CD4-positive, alpha-beta T cell treated with Interleukin-10 for 1 hour (primary cell): ENCODE data around the gene SLC8A2.
"Not testable (repeated sequence)": the region's sequence is repeated elsewhere in the genome, so short reads cannot be mapped to it uniquely, and the experiment has no call there.

Experiments
- DNase-seq: peaks from one replicate; pipeline ENCODE4 v3.0.0-alpha.2; 2020

The SLC8A2 gene

DNA sequence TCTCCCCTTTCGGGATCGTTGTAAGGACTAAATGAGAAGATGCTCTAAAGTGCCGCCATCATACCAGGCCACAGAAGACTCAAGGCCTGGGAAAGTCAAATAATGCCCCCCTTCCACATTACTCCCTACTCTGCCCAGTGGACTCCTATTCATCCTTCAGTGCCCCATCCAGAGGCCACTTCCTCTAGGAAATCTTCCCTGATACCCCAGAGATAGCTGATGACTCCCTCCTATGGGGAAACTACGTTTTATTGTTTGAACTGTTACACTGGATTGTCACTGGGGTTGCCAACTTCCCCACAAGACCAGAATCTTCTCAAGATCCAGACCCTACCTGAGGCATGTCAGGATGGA, 66.5 kb downstream of the SLC8A2 start:
- DNase-seq: no peak

DNA sequence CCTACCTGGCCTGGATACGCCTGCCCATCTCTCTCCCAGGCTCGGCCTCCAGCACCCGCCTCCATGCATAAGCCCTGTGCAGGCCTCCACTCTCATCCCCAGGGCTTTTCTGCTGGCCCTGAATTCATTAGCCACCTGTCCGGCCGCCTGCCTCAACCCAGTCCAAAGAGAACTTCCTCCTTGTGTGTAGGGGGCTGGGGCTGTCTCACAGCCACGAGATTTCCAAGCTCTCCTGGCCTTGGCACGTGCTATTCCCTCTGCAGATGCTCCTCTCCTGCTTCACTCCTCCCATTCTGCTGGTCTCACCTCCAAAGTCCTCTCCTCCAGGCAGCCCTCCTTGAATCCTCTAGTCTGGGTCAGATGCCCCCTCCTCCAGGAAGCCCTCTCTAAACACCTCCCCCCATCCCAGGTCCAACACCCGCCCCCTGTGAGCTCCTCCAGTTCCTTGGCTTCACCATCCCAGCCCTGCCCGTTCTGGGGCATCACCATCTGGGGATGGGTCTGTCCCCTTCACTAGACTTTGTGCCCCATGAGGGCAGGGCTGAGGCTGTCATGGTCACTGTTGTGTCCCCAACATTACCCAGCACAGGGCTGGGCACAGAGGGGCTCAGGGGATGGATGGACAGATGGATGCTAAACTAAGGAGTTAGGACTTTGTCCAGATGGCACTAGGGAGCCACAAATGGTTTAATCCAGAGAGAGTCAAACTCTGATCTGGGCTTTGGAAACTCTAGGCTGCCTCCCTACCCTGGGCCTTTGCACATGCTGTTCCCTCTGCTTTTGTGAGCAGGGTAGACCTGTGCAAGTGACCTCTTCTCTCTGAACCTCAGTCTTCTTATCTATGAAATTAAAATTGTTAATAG, 67.1 kb downstream of the SLC8A2 start:
- no peak for DNase-seq

DNA sequence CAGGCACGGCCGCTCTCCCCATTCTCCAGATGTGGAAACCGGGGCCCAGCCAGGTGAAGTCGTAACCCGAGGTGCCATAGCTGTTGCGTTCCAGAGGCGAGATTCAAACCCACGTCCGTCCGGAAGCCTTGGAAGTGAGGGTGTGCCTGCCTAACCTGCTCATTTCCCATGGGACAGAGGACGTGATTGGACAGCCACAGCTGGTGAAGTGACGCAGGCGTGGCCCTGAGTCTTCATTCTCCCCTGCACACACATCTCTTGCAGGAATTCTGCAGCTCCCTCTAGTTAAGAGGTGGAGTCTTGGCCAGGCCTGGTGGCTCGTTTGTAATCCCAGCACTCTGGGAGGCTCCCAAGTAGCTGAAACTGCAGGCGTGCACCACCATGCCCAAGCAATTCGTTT, 69.2 kb downstream of the SLC8A2 start:
- no peak for DNase-seq

DNA sequence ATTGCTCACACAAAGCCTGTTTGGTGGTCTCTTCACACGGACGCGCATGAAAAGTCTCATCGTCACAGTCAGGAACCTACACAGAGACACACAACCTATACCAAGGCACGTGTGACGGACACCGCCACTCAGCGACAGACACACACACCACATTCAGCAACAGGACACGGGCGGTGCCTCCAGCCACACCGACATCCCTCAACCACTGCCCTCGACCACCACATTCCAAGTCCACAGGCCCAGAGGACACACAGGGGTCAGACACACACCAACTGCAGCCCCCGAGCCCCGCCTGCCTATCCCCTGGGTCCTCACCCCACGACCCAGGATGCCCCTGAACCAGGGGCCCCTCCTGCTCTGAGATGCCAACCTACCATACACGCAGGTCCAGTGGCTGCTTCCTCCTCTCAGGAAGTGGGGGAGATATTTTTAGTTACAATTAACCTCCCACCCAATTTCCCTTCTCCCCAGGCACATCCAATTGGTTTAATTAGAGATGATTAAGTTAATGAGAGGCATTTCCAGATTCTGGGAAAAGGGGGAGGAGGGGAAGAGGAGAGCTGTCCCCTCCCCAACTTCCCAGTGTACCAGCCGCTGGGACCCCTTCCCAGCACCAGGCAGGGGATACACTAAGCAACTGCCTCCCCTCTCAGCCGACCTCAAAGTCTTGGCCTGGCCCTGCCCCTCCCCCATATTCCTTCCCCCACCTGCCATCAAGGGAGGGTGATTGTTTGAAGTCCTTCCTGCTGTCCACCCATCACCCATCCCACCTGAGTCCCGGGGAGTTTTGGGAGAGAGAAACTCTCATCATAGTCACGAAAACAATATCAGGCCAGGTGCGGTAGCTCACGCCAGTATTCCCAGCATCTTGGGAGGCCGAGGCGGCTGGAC, 72.7 kb downstream of the SLC8A2 start:
- no peak for DNase-seq

DNA sequence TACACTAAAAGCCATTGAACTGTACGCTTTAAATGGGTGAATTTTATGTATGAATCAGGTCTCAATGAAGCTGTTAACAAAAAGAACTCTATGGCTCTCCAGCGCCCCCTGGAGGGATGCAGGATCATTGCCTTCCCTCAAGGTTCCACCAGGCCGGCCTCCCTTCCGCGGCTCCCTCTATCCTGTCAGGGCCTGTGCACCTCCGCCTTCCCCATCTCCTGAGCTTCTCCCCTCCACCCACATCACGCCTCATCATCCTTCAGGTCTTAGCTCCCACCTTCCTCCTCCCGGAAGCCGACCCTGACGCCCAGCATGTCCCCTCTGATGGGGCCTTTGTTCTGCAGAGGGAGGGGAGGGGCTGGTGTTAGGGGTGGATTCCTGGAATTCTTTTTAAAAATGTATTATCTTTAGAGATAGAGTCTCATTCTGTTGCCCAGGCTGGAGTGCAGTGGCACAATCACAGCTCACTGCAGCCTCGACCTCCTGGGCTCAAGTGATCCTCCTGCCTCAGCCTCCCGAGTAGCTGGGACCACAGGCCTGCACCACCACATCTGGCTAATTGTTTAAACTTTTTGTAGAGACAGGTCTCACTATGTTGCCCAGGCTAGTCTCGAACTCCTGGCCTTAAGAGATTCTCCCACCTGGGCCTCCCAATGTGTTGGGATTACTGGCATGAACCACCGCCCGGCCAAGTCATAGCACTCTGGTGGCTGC, 80.0 kb downstream of the SLC8A2 start:
- DNase-seq: peak; percentile 81

DNA sequence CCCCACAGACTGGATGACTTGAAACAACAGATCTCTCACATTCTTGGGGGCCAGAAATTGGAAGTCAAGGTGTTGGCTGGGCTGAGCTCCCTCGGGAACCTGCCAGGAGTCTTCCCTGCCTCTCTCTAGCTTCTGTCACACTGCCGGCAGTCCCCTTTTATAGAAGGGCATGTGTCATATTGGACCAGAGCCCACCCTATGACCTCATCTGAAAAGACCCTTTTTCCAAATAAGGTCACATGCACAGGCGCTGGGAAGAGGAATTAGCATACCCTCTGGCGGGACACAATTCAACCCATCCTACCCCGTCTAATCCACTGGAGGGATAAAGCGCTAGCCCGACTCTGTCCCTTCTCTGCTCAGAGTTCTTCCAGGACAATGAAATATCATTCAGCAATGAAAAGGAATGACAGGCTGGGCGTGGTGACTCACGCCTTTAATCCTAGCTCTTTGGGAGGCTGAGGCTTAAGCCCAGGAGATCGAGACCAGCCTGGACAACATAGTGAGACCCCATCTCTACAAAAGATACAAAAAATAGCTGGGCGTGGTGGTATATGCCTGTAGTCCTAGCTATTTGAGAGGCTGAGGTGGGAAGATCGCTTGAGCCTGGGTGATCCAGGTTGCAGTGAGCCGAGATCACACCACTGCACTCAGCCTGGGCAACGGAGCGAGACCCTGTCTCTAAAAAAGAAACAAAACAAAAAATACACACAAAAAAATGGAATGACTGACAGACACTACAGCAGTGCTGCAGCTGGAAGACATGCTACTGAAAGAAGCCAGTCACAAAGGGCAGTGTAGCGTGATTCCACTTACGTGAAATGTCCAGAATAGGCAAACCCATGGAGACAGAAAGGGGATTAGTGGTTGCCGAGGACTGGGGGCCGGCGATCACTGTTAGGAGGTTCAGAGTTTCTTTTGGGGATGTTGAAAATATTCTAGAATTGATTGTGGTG, 80.9 kb downstream of the SLC8A2 start:
- no peak for DNase-seq

DNA sequence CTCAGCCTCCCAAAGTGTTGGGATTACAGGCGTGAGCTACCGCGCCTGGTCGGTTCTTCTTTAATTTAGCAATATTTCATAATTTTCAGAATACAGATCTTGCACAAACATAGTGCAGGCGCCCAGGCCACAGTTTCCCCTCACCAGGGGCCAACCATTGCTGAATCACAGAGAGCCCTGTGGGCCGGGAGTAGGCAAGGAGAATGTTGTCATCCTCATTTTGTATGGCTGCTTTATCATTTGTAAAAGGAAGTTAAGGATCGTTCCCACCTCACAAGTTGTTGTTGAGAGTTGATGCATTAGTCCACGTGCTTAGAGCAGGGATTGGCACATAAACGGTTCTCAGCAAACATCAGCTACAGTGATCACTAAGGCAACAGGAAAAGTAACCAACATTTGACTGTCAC, 82.5 kb downstream of the SLC8A2 start:
- peak; percentile 28 for DNase-seq

DNA sequence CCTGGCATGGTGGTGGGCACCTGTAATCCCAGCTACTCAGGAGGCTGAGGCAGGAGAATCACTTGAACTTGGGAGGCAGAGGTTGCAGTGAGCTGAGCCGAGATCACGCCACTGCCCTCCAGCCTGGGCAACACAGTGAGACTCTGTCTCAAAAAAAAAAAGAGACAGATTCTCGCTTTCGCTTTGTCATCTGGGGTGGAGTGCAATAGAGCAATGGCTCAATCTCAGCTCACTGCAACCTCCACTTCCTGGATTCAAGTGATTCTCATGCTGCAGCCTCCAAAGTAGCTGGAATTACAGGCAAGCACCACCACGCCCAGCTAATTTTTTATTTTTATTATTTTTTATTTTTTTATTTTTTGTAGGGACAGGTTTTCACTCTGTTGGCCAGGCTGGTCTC, 83.0 kb downstream of the SLC8A2 start:
- DNase-seq: not testable (repeated sequence)

DNA sequence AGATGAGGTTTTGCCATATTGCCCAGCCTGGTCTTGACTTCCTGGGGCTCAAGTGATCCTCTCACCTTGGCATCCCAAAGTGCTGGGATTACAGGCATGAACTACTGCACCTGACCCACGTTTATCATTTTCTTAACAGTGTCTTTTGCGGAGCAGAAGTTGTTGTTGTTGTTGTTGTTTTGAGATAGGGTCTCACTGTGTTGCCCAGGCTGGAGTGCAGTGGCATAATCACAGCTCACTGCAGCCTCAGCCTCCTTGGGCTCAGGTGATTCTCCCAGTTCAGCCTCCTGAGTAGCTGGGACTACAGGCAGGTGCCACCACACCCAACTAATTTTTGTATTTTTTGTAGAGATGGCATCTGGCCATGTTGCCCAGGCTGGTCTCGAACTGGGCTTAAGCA, 84.1 kb downstream of the SLC8A2 start:
- DNase-seq: not testable (repeated sequence)

DNA sequence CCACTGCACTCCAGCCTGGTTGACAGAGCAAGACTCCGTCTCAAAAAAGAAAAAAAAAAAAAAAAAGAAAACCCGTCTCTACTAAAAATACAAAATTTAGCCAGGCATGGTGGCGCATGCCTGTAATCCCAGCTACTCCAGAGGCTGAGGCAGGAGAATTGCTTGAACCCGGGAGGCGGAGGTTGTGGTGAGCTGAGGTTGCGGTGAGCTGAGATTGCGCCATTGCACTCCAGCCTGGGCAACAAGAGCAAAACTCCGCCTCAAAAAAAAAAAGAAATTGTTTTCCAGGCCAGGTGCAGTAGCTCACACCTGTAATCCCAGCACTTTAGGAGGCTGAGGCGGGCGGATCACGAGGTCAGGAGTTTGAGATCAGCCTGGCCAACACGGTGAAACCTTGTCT, 85.1 kb downstream of the SLC8A2 start:
- not testable (repeated sequence) for DNase-seq

DNA sequence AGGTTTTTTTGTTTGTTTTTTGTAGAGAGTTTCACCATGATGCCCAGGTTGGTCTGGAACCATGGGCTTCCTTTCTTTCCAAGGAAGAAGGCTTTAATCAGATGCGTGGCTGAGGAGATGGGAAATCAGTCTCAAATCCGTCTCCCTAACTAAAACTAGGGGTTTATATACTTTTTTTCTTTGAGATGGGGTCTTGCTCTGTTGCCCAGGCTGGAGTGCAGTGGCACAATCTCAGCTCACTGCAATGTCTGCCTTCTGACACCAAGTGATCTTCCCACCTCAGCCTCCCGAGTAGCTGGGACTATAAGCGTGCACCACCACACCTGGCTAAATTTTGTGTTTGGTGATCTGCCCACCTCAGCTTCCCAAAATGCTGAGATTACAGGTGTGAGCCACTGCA, 87.2 kb downstream of the SLC8A2 start:
- DNase-seq: not testable (repeated sequence)

DNA sequence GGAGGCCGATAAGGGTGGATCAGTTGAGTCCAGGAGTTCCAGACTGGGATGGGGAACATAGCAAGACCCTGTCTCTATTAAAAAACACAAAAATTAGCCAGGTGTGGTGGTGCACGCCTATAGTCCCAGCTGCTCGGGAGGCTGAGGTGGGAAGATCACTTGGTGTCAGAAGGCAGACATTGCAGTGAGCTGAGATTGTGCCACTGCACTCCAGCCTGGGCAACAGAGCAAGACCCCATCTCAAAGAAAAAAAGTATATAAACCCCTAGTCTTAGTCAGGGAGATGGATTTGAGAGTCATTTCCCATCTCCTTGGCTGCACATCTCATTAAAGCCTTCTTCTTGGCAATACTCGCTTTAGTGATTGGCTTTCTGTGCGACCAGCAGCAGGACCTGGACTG, 87.8 kb downstream of the SLC8A2 start:
- not testable (repeated sequence) for DNase-seq

DNA sequence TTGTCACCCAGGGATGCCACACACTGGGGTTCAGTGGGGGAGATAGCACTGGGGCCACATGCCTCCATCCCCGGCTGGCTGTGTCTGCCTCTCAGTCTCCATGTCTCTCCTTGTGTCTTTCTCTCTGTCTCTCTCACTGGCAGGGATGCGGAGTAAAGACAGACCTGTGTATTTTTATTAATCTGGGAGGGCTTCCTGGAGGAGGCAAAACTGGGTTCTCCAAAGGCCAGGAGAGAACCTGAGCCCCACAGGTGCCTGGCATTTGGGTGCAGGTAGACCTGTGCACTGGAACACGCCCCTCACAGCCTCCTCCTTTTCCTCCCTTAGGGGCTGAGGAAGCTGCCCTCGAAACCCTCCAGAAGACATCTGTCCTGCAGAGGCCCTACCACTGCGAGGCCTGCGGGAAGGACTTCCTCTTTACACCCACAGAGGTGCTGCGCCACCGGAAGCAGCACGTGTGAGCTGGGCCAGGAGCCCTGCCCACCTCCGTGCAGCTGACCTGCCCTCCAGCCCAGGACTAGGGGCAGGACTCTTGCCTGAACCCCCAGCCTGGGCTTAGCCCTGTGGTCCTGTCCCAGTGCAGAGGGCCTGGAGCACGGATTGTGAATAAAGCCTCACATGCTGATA, 89.9 kb downstream of the SLC8A2 start:
- DNase-seq: peak; percentile 42

DNA sequence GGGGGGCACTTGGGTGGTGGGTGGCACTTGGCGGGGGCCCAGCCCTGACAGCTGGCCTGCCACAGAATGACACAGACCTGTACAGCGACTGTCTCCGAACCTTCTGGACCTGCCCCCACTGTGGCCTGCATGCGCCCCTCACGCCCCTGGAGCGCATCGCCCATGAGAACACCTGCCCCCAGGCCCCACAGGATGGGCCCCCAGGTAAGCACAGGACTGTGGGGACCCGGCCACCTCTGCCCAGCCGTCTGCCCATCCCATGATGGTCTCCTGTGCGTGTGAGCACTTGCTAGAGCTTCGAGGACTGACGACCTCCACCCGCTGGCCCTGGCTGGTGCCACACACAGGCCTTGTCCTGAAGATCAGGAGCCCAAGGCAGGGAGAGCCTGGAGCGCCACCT, 90.6 kb downstream of the SLC8A2 start:
- DNase-seq: no peak

DNA sequence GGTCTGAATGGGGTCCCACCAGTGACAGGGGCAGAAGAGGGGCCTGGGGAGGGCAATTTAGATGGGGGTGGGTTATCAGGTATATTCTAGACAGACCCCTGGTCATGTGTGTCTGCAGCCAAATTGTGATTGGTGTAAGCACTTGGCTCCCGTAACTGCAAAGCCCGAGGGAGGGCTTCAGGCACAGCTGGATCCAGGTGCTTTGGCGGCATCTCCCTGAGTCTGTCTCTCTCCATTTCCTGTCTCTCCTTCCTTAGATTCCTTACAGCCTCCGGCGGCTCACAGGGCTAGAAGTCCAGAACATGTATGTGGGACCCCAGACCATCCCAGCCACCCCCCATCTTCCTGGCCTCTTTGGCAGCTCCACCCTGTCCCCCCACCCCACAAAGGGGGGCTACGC, 91.1 kb downstream of the SLC8A2 start:
- DNase-seq: no peak

DNA sequence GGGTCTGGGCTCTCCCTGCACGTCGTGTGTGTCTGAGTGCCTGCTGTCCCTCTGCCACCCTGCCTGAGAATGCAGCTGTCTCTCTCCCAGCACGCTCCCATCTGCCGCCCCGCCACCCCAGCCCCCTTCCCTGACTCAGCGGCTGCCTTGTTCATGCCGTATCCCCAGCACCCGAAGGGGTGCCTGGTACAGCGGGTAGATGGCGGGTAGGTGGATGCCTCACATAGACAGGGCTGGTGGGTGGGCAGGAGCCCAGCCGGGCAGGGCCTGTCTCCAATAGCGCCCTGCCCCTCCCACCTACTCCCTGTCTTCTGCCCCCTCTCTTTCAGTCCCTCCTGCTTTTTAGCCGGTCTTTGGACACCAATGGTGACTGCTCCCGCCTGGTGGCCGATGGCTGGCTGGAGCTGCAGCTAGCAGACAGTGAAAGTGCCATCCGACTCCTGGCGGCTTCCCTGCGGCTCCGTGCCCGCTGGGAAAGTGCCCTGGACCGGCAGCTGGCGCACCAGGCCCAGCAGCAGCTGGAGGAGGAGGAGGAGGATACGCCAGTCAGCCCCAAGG, 92.2 kb downstream of the SLC8A2 start:
- DNase-seq: no peak

DNA sequence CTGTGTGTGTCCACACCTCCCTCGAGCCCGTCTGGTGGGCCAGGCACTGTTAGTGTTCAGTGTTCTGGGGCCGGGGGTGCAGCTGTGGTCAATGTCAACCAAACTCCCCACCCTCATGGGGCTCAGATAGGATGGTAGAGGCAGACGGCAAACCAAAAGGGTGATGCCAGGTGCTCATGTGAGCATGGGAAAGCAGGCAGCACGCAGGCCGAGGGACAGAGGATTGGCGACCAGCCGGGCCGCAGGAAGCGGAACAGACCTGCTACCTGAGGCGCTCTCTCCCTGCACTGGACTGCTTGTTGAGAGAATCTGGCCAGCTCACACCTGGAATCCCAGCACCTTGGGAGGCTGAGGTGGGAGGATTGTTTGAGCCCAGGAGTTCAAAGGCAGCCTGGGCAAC, 93.4 kb downstream of the SLC8A2 start:
- DNase-seq: no peak
